ENCODE results near the gene COL23A1.
A peak's percentile ranks its signal among the peaks of the same experiment; 100 is the strongest.
"Not testable (repeated sequence)": the region's sequence is repeated elsewhere in the genome, so short reads cannot be mapped to it uniquely, and the experiment has no call there.

The COL23A1 gene

GRCh38 chr5:178274781-178275537 is 315.2 kb downstream of the COL23A1 start:
- no peak for DNase-seq

- DNase-seq: no peak
These were observed 316.3 kb downstream of the COL23A1 start for GRCh38 chr5:178273665-178274541.

- DNase-seq: no peak
These were observed 317.2 kb downstream of the COL23A1 start for GRCh38 chr5:178273041-178273440.

- DNase-seq: no peak
These were observed 317.6 kb downstream of the COL23A1 start for GRCh38 chr5:178272591-178272990.

- DNase-seq: no peak
These were observed 318.3 kb downstream of the COL23A1 start for GRCh38 chr5:178271726-178272479.

GRCh38 chr5:178271231-178271630 is 319.0 kb downstream of the COL23A1 start:
- DNase-seq: no peak

- DNase-seq: no peak
These were observed 320.7 kb downstream of the COL23A1 start for GRCh38 chr5:178269499-178269898.

- DNase-seq: no peak
These were observed 322.3 kb downstream of the COL23A1 start for GRCh38 chr5:178267876-178268275.

- DNase-seq: no peak
These were observed 322.9 kb downstream of the COL23A1 start for GRCh38 chr5:178267245-178267644.

GRCh38 chr5:178266581-178266980 is 323.6 kb downstream of the COL23A1 start:
- no peak for DNase-seq

- no peak for DNase-seq
These were observed 324.4 kb downstream of the COL23A1 start for GRCh38 chr5:178265746-178266145.

- no peak for DNase-seq
These were observed 326.1 kb downstream of the COL23A1 start for GRCh38 chr5:178264044-178264443.

- DNase-seq: no peak
These were observed 328.3 kb downstream of the COL23A1 start for GRCh38 chr5:178261666-178262600.

- no peak for DNase-seq
These were observed 330.3 kb downstream of the COL23A1 start for GRCh38 chr5:178259623-178260536.

- no peak for DNase-seq
These were observed 332.5 kb downstream of the COL23A1 start for GRCh38 chr5:178257650-178258049.

- DNase-seq: no peak
These were observed 333.4 kb downstream of the COL23A1 start for GRCh38 chr5:178256746-178257145.

- not testable (repeated sequence) for DNase-seq
These were observed 336.6 kb downstream of the COL23A1 start for GRCh38 chr5:178253632-178254031.

GRCh38 chr5:178252258-178252657 is 337.9 kb downstream of the COL23A1 start:
- no peak for DNase-seq

GRCh38 chr5:178250263-178250662 is 339.9 kb downstream of the COL23A1 start:
- DNase-seq: no peak

- DNase-seq: peak in 1 of 2 donors; percentile 28
These were observed 340.8 kb downstream of the COL23A1 start for GRCh38 chr5:178249191-178249989.
